Measurements from ENCODE around the gene SENP2.

DNA sequence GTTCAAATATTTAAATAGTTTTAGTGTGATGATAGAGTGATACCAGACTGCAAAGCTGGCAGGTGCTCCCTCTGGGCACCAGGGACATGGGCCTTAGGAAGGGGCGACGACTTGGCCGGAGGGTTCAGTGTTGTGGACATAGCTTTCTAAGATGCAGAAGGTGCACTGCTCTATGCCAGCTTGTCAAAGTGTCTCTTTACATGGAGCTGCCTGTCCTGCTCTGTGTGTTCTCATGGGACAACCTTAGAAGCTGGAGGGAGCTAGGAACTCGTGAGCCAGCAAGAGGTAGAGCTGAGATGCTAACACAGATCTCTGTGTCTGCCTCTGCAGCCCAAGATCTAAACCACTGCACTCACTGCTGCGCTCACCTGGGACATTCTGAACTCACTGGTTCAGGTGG lies 77.8 kb downstream of the SENP2 start:
- TF ChIP-seq POLR2AphosphoS5 (IDR thresholded peaks at IDR 0.05) = no peak
- TF ChIP-seq, protein P1, sequence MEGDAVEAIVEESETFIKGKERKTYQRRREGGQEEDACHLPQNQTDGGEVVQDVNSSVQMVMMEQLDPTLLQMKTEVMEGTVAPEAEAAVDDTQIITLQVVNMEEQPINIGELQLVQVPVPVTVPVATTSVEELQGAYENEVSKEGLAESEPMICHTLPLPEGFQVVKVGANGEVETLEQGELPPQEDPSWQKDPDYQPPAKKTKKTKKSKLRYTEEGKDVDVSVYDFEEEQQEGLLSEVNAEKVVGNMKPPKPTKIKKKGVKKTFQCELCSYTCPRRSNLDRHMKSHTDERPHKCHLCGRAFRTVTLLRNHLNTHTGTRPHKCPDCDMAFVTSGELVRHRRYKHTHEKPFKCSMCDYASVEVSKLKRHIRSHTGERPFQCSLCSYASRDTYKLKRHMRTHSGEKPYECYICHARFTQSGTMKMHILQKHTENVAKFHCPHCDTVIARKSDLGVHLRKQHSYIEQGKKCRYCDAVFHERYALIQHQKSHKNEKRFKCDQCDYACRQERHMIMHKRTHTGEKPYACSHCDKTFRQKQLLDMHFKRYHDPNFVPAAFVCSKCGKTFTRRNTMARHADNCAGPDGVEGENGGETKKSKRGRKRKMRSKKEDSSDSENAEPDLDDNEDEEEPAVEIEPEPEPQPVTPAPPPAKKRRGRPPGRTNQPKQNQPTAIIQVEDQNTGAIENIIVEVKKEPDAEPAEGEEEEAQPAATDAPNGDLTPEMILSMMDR (IDR thresholded peaks at IDR 0.05 in 8 of 11, conservative IDR thresholded peaks at IDR 0.05 in 3 of 11) = no peak
